HG02973 (cell line): Measurements from ENCODE around the gene NOS2.
"Not testable (repeated sequence)": the region's sequence is repeated elsewhere in the genome, so short reads cannot be mapped to it uniquely, and the experiment has no call there.

ENCODE experiments used
- ATAC-seq: cut with Tn5 transposase; IDR thresholded peaks from one replicate; pipeline ENCODE4 v1.9.1; 2021; ENCODE audit warnings: moderate library complexity; ENCODE audit not compliant: unreplicated experiment

NOS2 gene

GRCh38 chr17:27740541-27740940, 59.8 kb downstream of the NOS2 start:
- ATAC-seq: not testable (repeated sequence)

GRCh38 chr17:27733773-27734172, 66.6 kb downstream of the NOS2 start:
- ATAC-seq: no peak

DNA sequence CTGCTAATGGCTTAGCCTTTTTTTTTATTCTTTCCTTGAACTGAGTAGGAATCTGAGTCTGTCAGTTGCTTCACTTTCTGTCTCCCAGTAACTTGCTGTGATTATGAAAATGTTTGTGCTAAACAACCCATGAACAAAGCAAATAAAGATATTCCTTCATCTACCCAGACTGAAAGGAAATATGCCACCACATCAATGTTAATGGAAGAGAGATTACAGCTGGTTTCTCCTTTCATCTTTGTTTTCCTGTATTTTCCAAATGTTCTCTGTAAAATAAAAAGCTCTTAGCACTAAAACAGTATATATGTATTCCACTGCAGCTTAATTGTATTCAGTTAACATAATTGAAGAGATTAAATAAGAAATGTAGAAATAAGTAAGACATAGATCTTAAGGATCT, 67.6 kb downstream of the NOS2 start:
- ATAC-seq: not testable (repeated sequence)

DNA sequence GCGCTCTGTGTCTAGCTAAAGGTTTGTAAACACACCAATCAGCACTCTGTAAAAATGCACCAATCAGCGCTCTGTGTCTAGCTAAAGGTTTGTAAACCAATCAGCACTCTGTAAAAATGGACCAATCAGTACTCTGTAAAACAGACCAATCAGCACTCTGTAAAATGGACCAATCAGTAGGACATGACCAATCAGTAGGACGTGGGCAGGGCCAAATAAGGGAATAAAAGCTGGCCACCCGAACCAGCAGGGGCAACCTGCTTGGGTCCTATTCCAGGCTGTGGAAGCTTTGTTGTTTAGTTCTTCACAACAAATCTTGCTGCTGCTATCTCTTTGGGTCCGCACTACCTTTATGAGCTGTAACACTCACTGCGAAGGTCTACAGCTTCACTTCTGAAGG, 74.3 kb downstream of the NOS2 start:
- ATAC-seq: not testable (repeated sequence)

DNA sequence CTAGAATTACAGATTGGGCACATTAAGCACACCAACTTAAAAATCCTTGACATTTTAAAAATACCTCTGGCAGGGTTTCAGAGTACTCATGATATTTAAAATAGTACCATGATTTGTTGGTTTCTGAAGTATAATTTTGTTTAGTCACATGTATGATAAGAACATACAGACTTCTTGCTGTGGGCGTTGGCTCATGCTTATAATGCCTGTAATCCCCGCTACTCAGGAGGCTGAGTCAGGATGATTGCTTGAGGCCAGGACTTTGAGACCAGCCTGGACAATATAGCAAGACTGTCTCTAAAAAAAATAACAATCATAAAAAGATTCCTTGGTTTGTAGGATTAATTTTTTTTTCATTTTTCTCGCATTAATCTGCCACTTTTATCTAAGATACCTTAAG, 78.5 kb downstream of the NOS2 start:
- ATAC-seq: no peak
